ENCODE data around the gene TIGD1. TPM values are rescaled to one million over a fixed set of nuclear protein-coding genes. Genes with fewer than 3 reads are reported as not detected.
A peak's percentile ranks its signal among the peaks of the same experiment; 100 is the strongest.

Gene TIGD1
- polyA plus RNA-seq, 3 donors = 1.6 to 4.1 (median 2.1) TPM

- no peaks in the 10 kb centered on the region for H3K79me2 ChIP-seq (ENCODE audit: insufficient read depth, low read length)
- H3K27me3 ChIP-seq (ENCODE audit: control insufficient read depth in 2 of 2, insufficient read depth in 2 of 2, low read length in 2 of 2) = peaks cover 24 to 56% of the 10 kb centered on the region in 2 donors
- H3K4me1 Mint-ChIP-seq = peaks cover 10% of the 10 kb centered on the region
- no peak for TF ChIP-seq CTCF (IDR thresholded peaks at IDR 0.05)
- no peak overlapping the region for H3K27ac ChIP-seq (ENCODE audit: low read depth in 1 of 2, low read length in 2 of 2)
- H3K36me3 ChIP-seq (replicated peaks in 1 of 2; ENCODE audit: control insufficient read depth in 1 of 2, insufficient read depth in 2 of 2, low read length in 2 of 2) = no peaks in the 10 kb centered on the region
- no peaks in the 10 kb centered on the region for H4K20me1 ChIP-seq (ENCODE audit: insufficient read depth, low read length)
- H2AFZ ChIP-seq (ENCODE audit: insufficient read depth, low read depth, low read length, poor library complexity, severe bottlenecking) = no peak overlapping the region
- H3K27ac Mint-ChIP-seq = no peak overlapping the region
- H3K9me3 Mint-ChIP-seq = peaks cover 0 to 8% (median 0%) of the 10 kb centered on the region in 7 donors
- H3K9ac ChIP-seq (ENCODE audit: insufficient read depth, low read length, poor library complexity, severe bottlenecking) = no peak overlapping the region
- no peak overlapping the region for H3K4me2 ChIP-seq (replicated peaks; ENCODE audit: extremely low read depth, low read length, poor library complexity, severe bottlenecking)
- intact Hi-C loops (cut with micrococcal nuclease) = no loop called here
- WGBS (ENCODE audit: insufficient coverage) = 27% methylated on average over 11 of the region's 16 CpGs
- no peak overlapping the region for H3K4me3 ChIP-seq (replicated peaks in 1 of 3; ENCODE audit: low read depth in 2 of 3, low read length in 3 of 3)
- peaks cover 4 to 21% of the 10 kb centered on the region in 2 donors for H3K4me1 ChIP-seq (ENCODE audit: control insufficient read depth in 1 of 2, insufficient read depth in 2 of 2, low read length in 2 of 2)
- no peak for DNase-seq
- peaks cover 0 to 2% of the 10 kb centered on the region in 2 donors for H3K36me3 Mint-ChIP-seq
- H3K4me3 Mint-ChIP-seq = peak overlapping the region in 1 of 2 donors; percentile 77
- peaks cover 35 to 67% (median 52%) of the 10 kb centered on the region in 3 donors for H3K27me3 Mint-ChIP-seq (ENCODE audit: low read depth in 3 of 3)
- peaks cover 0 to 5% of the 10 kb centered on the region in 2 donors for H3K9me3 ChIP-seq (replicated peaks in 1 of 2; ENCODE audit: control insufficient read depth in 1 of 2, insufficient read depth in 1 of 2, low read length in 2 of 2)
These were observed 27.0 kb downstream of the TIGD1 start for GRCh38 chr2:232523402-232523681.

GRCh38 chr2:232522623-232523401, 27.5 kb downstream of the TIGD1 start:
- Mint-ChIP-seq H3K36me3 (peaks cover 0 to 2% of the 10 kb centered on the region in 2 donors), H3K4me3 (peak overlapping the region in 1 of 2 donors; percentile 77), H3K9me3 (peaks cover 0 to 6% (median 0%) of the 10 kb centered on the region in 7 donors), H3K27ac (no peak overlapping the region), H3K27me3 (ENCODE audit: low read depth in 3 of 3) (peaks cover 36 to 66% (median 47%) of the 10 kb centered on the region in 3 donors), H3K4me1 (peaks cover 10% of the 10 kb centered on the region)
- Histone ChIP-seq H3K9me3 (replicated peaks in 1 of 2; ENCODE audit: control insufficient read depth in 1 of 2, insufficient read depth in 1 of 2, low read length in 2 of 2) (peaks cover 0 to 5% of the 10 kb centered on the region in 2 donors), H3K27ac (ENCODE audit: low read depth in 1 of 2, low read length in 2 of 2) (no peak overlapping the region), H3K9ac (ENCODE audit: insufficient read depth, low read length, poor library complexity, severe bottlenecking) (no peak overlapping the region), H3K4me3 (replicated peaks in 1 of 3; ENCODE audit: low read depth in 2 of 3, low read length in 3 of 3) (peak overlapping the region in 1 of 3 experiments; percentile 51), H3K4me1 (ENCODE audit: control insufficient read depth in 1 of 2, insufficient read depth in 2 of 2, low read length in 2 of 2) (peaks cover 4 to 21% of the 10 kb centered on the region in 2 donors), H3K4me2 (replicated peaks; ENCODE audit: extremely low read depth, low read length, poor library complexity, severe bottlenecking) (peak overlapping the region; percentile 68), H4K20me1 (ENCODE audit: insufficient read depth, low read length) (no peaks in the 10 kb centered on the region), H2AFZ (ENCODE audit: insufficient read depth, low read depth, low read length, poor library complexity, severe bottlenecking) (peak overlapping the region; percentile 67), H3K79me2 (ENCODE audit: insufficient read depth, low read length) (no peaks in the 10 kb centered on the region), H3K36me3 (replicated peaks in 1 of 2; ENCODE audit: control insufficient read depth in 1 of 2, insufficient read depth in 2 of 2, low read length in 2 of 2) (no peaks in the 10 kb centered on the region), H3K27me3 (ENCODE audit: control insufficient read depth in 2 of 2, insufficient read depth in 2 of 2, low read length in 2 of 2) (peaks cover 24 to 56% of the 10 kb centered on the region in 2 donors)
- no peak for TF ChIP-seq CTCF (IDR thresholded peaks at IDR 0.05)
- intact Hi-C loops (cut with micrococcal nuclease) = no loop called here
- DNase-seq = no peak
- 22% methylated on average over 38 of the region's 46 CpGs for WGBS (ENCODE audit: insufficient coverage)
